K562 (cell line): ENCODE data around the gene GMNN. TPM values are rescaled to one million over a fixed set of nuclear protein-coding genes. Genes with fewer than 3 reads are reported as not detected.

Experiments used
- BACH1 ChIP-seq: fragments of 200-800 bp; sonication (Bioruptor generic); IDR thresholded peaks from 2 replicates; pipeline ENCODE4 v1.6.1; 2016; ENCODE audit warnings: missing genetic modification characterization, missing compliant biosample characterization
- BHLHE40 ChIP-seq: IDR thresholded peaks from 2 replicates; pipeline ENCODE4 v1.6.1; 2011; ENCODE audit warnings: low read length, improper control_type of control experiment
- BRD4 ChIP-seq: fragments of 200-600 bp; sonication (generic); IDR thresholded peaks from 2 replicates; pipeline ENCODE4 v1.6.1; 2017; ENCODE audit warnings: inconsistent platforms
- CHD4 ChIP-seq: fragments of 200-600 bp; sonication (generic); IDR thresholded peaks from 3 replicates; pipeline ENCODE4 v1.6.1; 2012; ENCODE audit warnings: low read depth, mild to moderate bottlenecking, mixed read lengths, low read length, inconsistent platforms; ENCODE audit not compliant: insufficient read depth, insufficient replicate concordance, poor library complexity, severe bottlenecking
- CREB5 ChIP-seq: fragments of 250-450 bp; sonication (Bioruptor Pico); IDR thresholded peaks from 2 replicates; pipeline ENCODE4 v1.5.0; 2020; ENCODE audit warnings: mild to moderate bottlenecking
- E2F6 ChIP-seq, 2 experiments: IDR thresholded peaks; 2 replicates each; pipeline ENCODE4 v1.6.1; 2011; ENCODE audit warnings: borderline replicate concordance in 1 of 2, control low read depth in 1 of 2, low read depth in 1 of 2, low read length in 1 of 2, mild to moderate bottlenecking in 1 of 2, mixed read lengths in 1 of 2, moderate library complexity in 1 of 2; ENCODE audit not compliant: insufficient read depth in 1 of 2, insufficient read length in 1 of 2, poor library complexity in 1 of 2, severe bottlenecking in 1 of 2; ENCODE audit errors: extremely low read depth in 1 of 2
- ERF ChIP-seq: fragments of 450-650 bp; formaldehyde crosslinking; IDR thresholded peaks from 2 replicates; pipeline ENCODE4 v1.4.0; 2020; ENCODE audit warnings: mild to moderate bottlenecking, mixed read lengths
- FOSL1 ChIP-seq: fragments of 200-800 bp; sonication (Bioruptor generic); conservative IDR thresholded peaks from 2 replicates; pipeline ENCODE4 v1.6.1; 2016; ENCODE audit warnings: missing genetic modification characterization, missing compliant biosample characterization
- HDAC3 ChIP-seq: fragments of 450-650 bp; IDR thresholded peaks from 2 replicates; pipeline ENCODE4 v1.6.1; 2018; ENCODE audit warnings: borderline replicate concordance, mild to moderate bottlenecking, moderate library complexity; ENCODE audit not compliant: partially characterized antibody
- MED1 ChIP-seq: sonication (generic); formaldehyde crosslinking; IDR thresholded peaks from 2 replicates; pipeline ENCODE4 v1.8.1; 2023; ENCODE audit warnings: missing genetic modification reagents, borderline replicate concordance
- PHTF2 ChIP-seq: fragments of 250-450 bp; sonication (Bioruptor Pico); IDR thresholded peaks from 2 replicates; pipeline ENCODE4 v1.5.0; 2021; ENCODE audit warnings: mild to moderate bottlenecking
- POLR2G ChIP-seq: fragments of 200-400 bp; formaldehyde crosslinking; IDR thresholded peaks from 2 replicates; pipeline ENCODE4 v1.6.1; 2017; ENCODE audit warnings: low read depth, mild to moderate bottlenecking, antibody characterized with exemption, low read length, moderate library complexity
- POLR2H ChIP-seq: IDR thresholded peaks from 2 replicates; pipeline ENCODE4 v1.6.1; 2016; ENCODE audit warnings: missing genetic modification characterization, low read depth, mild to moderate bottlenecking, control low read depth, missing compliant biosample characterization, moderate library complexity
- SP1 ChIP-seq: sonication (generic); formaldehyde crosslinking; IDR thresholded peaks from 2 replicates; pipeline ENCODE4 v1.8.1; 2022; ENCODE audit warnings: mild to moderate bottlenecking, missing genetic modification reagents
- ZNF696 ChIP-seq: fragments of 250-450 bp; sonication (Bioruptor Pico); conservative IDR thresholded peaks from 2 replicates; pipeline ENCODE4 v1.4.0; 2020; ENCODE audit warnings: mild to moderate bottlenecking, moderate library complexity
- ZNF79 ChIP-seq: fragments of 250-450 bp; sonication (Bioruptor Pico); IDR thresholded peaks from 2 replicates; pipeline ENCODE4 v1.4.0; 2020; ENCODE audit warnings: low read depth, mild to moderate bottlenecking, moderate library complexity
- polyA plus RNA-seq, 8 experiments: library from polyadenylated mRNA; depleted of rRNA in 4 of 8; stranded (reverse) in 5 of 8; unstranded in 3 of 8; fragments of >200 nt; fragmentation: Nextera tagmentation in 2 of 8; fragmentation: Illumina TruSeq in 1 of 8; extraction: Ambion mirVana in 2 of 8; extraction: Trizol in 1 of 8; gene quantifications; 2 replicates each; pipeline versions ENCODE4 v1.2.1 to v1.2.3, GENCODE V29; 2011 to 2014; ENCODE audit warnings: inconsistent platforms in 1 of 8, missing spikeins in 1 of 8
- total RNA-seq, 7 experiments: library from RNA; depleted of rRNA in 6 of 7; stranded (reverse); fragments of >200 nt in 6 of 7; fragmentation: Illumina TruSeq in 2 of 7; extraction: Trizol in 2 of 7; gene quantifications; 2 replicates each; pipeline versions ENCODE4 v1.2.1 to v1.2.3, GENCODE V29; 2011 to 2021; ENCODE audit warnings: low replicate concordance in 1 of 7
- TF ChIP-seq, protein P1 (sequence below), 2 experiments: fragments of 450-650 bp in 1 of 2; sonication (generic) in 1 of 2; formaldehyde crosslinking in 1 of 2; IDR thresholded peaks; 2 replicates each; pipeline versions ENCODE4 v1.7.1 to v1.9.0; 2016 to 2022; ENCODE audit warnings: inconsistent platforms in 1 of 2, mild to moderate bottlenecking in 1 of 2, missing genetic modification reagents in 1 of 2

Gene GMNN
- total and polyA plus RNA-seq, 9 of the 15 experiments (the other 6 are each of a cell fraction or from before 2014, with no cell fraction given): 144 to 370 (median 210) TPM

- TF ChIP-seq, protein P1, sequence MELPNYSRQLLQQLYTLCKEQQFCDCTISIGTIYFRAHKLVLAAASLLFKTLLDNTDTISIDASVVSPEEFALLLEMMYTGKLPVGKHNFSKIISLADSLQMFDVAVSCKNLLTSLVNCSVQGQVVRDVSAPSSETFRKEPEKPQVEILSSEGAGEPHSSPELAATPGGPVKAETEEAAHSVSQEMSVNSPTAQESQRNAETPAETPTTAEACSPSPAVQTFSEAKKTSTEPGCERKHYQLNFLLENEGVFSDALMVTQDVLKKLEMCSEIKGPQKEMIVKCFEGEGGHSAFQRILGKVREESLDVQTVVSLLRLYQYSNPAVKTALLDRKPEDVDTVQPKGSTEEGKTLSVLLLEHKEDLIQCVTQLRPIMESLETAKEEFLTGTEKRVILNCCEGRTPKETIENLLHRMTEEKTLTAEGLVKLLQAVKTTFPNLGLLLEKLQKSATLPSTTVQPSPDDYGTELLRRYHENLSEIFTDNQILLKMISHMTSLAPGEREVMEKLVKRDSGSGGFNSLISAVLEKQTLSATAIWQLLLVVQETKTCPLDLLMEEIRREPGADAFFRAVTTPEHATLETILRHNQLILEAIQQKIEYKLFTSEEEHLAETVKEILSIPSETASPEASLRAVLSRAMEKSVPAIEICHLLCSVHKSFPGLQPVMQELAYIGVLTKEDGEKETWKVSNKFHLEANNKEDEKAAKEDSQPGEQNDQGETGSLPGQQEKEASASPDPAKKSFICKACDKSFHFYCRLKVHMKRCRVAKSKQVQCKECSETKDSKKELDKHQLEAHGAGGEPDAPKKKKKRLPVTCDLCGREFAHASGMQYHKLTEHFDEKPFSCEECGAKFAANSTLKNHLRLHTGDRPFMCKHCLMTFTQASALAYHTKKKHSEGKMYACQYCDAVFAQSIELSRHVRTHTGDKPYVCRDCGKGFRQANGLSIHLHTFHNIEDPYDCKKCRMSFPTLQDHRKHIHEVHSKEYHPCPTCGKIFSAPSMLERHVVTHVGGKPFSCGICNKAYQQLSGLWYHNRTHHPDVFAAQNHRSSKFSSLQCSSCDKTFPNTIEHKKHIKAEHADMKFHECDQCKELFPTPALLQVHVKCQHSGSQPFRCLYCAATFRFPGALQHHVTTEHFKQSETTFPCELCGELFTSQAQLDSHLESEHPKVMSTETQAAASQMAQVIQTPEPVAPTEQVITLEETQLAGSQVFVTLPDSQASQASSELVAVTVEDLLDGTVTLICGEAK (IDR thresholded peaks at IDR 0.05): no peak
- TF ChIP-seq, protein P1 (CRISPR knock-in tag; IDR thresholded peaks at IDR 0.05): no peak
- TF ChIP-seq E2F6 (IDR thresholded peaks at IDR 0.05; ENCODE audit: borderline replicate concordance in 1 of 2, extremely low read depth in 1 of 2, insufficient read depth in 1 of 2, insufficient read length in 1 of 2, low read depth in 1 of 2, low read length in 1 of 2, poor library complexity in 1 of 2, severe bottlenecking in 1 of 2) (no peak), MED1 (no peak), BHLHE40 (no peak), HDAC3 (no peak), ERF (CRISPR knock-in tag) (no peak), ZNF79 (CRISPR knock-in tag) (no peak), FOSL1 (tag) (peak; percentile 58), POLR2H (tag) (no peak), SP1 (CRISPR knock-in tag) (no peak), POLR2G (no peak), ZNF696 (CRISPR knock-in tag) (no peak), BRD4 (no peak), CREB5 (no peak), BACH1 (tag) (peak; percentile 95), PHTF2 (CRISPR knock-in tag) (no peak), CHD4 (no peak)
These were observed 19.5 kb upstream of the GMNN start (continued) for GRCh38 chr6:24755279-24755678.
